ENCODE data around the gene RFX4. TPM values are rescaled to one million over a fixed set of nuclear protein-coding genes. Genes with fewer than 3 reads are reported as not detected.
A peak's percentile ranks its signal among the peaks of the same experiment; 100 is the strongest.

The RFX4 gene
- polyA plus RNA-seq, 2 of the 4 experiments (the other 2 are of a cell fraction) = not detected

DNA sequence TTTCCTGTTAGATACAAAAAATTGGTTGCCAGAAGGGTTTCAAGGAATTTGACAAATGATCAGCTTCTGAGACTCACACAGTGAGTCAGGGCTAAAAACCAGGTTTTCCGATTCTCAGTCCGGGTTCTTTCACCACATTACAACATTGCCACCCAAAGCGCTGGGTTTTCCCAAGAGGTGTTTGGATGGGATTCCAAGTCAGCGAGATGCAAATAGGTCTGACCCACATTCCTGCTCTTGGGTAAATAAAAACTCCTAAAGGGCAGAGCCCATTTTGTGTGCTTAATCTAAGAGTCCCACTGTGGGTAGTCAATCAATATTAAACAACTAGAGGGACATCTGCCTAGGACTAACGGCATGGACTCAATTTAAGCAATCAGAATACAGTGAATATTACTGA lies 186.3 kb downstream of the RFX4 start:
- CTCF ChIA-PET = interaction anchor here (0.8 to 3.0 kb wide), 2 partner anchors 11 to 26 kb away, joined by 3 to 9 read pairs; no protein-coding TSS in a partner anchor
- peak; percentile 40 to 53; a peak in 5 of 6 replicates for ATAC-seq
- FAIRE-seq = no peak

DNA sequence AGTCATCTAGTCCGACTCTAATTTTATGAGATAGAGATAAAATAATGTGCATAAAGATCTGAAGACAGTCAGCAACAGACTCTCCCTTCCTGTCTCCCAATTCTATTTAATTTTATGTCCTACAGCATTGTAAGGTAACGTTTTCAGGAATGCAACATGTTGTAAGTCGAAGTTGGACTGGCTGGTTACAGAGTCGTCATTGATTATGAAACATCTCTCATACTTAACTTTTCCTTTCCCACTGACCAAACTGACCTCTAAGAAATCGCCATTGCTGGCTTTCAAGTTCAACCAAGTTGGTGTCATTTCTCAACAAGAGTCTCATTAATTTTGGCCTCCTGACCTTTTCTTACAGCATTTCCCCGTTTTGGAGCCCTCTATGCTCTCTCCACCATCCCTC lies 186.7 kb downstream of the RFX4 start:
- CTCF ChIA-PET = interaction anchor here (0.8 kb wide), 1 partner anchor 27 kb away, joined by 3 read pairs; no protein-coding TSS in a partner anchor
- Histone ChIP-seq H3K4me2 (peak overlapping the region; percentile 68), H3K4me1 (peaks cover 56% of the 10 kb centered on the region), H3K27ac (peak overlapping the region; percentile 77 to 79), H3K4me3 (0 out of 3 replicates have a peak overlapping the region, but pooled peaks have one; percentile 7), H3K9me3 (no peaks in the 10 kb centered on the region)
- ATAC-seq (no peak), FAIRE-seq (no peak), DNase-seq (ENCODE audit: low read depth in 1 of 2, low spot score in 1 of 2) (peak in 1 of 2 experiments; percentile 52)
- TF ChIP-seq, protein P1, sequence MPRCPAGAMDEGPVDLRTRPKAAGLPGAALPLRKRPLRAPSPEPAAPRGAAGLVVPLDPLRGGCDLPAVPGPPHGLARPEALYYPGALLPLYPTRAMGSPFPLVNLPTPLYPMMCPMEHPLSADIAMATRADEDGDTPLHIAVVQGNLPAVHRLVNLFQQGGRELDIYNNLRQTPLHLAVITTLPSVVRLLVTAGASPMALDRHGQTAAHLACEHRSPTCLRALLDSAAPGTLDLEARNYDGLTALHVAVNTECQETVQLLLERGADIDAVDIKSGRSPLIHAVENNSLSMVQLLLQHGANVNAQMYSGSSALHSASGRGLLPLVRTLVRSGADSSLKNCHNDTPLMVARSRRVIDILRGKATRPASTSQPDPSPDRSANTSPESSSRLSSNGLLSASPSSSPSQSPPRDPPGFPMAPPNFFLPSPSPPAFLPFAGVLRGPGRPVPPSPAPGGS (IDR thresholded peaks at IDR 0.05) = no peak
- TF ChIP-seq FOSB (CRISPR knock-in tag; IDR thresholded peaks at IDR 0.05) (no peak), KDM1A (IDR thresholded peaks at IDR 0.05; ENCODE audit: low read depth) (no peak), MYC (IDR thresholded peaks at IDR 0.05; ENCODE audit: borderline replicate concordance, low read length) (no peak)
- WGBS (ENCODE audit: missing lambda C conversion rate) = 40% methylated on average over 6 of the region's 6 CpGs
- POLR2A ChIA-PET = no interaction called here

More for the DNA sequence above, 186.3 kb downstream of the RFX4 start:
- DNase-seq (ENCODE audit: low read depth in 1 of 2, low spot score in 1 of 2) = peak in 1 of 2 experiments; percentile 83
- Histone ChIP-seq H3K9me3 (no peaks in the 10 kb centered on the region), H3K4me2 (peak overlapping the region; percentile 68), H3K4me1 (peaks cover 56% of the 10 kb centered on the region), H3K27ac (peak overlapping the region; percentile 77 to 79), H3K4me3 (peak overlapping the region; percentile 7; the same call in 1 of the 3 replicates)
- TF ChIP-seq EP300 (IDR thresholded peaks at IDR 0.05) = peak; percentile 77 to 81; a peak in 3 of 5 replicates
- TF ChIP-seq, protein P2, sequence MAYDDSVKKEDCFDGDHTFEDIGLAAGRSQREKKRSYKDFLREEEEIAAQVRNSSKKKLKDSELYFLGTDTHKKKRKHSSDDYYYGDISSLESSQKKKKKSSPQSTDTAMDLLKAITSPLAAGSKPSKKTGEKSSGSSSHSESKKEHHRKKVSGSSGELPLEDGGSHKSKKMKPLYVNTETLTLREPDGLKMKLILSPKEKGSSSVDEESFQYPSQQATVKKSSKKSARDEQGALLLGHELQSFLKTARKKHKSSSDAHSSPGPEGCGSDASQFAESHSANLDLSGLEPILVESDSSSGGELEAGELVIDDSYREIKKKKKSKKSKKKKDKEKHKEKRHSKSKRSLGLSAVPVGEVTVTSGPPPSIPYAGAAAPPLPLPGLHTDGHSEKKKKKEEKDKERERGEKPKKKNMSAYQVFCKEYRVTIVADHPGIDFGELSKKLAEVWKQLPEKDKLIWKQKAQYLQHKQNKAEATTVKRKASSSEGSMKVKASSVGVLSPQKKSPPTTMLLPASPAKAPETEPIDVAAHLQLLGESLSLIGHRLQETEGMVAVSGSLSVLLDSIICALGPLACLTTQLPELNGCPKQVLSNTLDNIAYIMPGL (CRISPR knock-in tag; IDR thresholded peaks at IDR 0.05; ENCODE audit: borderline replicate concordance) = no peak
- TF ChIP-seq NPAS2 (CRISPR knock-in tag; IDR thresholded peaks at IDR 0.05; ENCODE audit: borderline replicate concordance) = no peak
- TF ChIP-seq CEBPB (IDR thresholded peaks at IDR 0.05) = peak; percentile 50 to 71; a peak in 3 of 4 replicates
- no peak for TF ChIP-seq POLR2AphosphoS2 (conservative IDR thresholded peaks at IDR 0.05; ENCODE audit: low read length)
- TF ChIP-seq JUN (IDR thresholded peaks at IDR 0.05) = peak in 1 of 2 experiments; percentile 60; a peak in 1 of 5 replicates
- TF ChIP-seq TP53 (CRISPR knock-in tag; IDR thresholded peaks at IDR 0.05) = no peak
- TF ChIP-seq ESRRA (IDR thresholded peaks at IDR 0.05; ENCODE audit: borderline replicate concordance, low read length) = no peak
- peak; percentile 48; the same call in 1 of the 2 replicates for TF ChIP-seq FOSL2 (IDR thresholded peaks at IDR 0.05)
- TF ChIP-seq FOSL2 (CRISPR knock-in tag; IDR thresholded peaks at IDR 0.05) = peak; percentile 27; the same call in 1 of the 2 replicates
- peak; percentile 44; the same call in 1 of the 2 replicates for TF ChIP-seq JUNB (IDR thresholded peaks at IDR 0.05)
- TF ChIP-seq GATA3 (IDR thresholded peaks at IDR 0.05; ENCODE audit: borderline replicate concordance) = peak; percentile 61; the same call in 1 of the 2 replicates
- POLR2A ChIA-PET = no interaction called here
- WGBS (ENCODE audit: missing lambda C conversion rate) = 27% methylated on average over 5 of the region's 5 CpGs

DNA sequence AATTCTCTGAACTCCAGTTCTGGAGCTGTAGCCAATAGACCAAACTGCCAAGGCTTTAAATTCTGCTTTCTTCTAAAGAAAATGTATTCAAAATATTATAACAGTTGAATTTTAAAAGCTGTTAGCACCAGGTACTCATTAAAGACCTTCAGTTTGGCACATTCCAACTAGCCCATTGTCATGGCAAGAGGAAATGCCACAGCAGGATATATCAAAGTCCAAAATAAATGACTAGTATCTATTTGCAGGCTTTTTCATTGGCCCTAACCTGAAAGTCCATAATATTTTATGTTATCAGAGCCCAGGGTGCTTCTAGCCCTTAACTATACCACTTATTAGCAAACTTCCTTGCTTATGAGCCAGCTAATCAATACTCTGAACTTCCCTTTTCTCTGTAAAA lies 188.6 kb downstream of the RFX4 start:
- POLR2A ChIA-PET = interaction anchor here (0.6 kb wide), 1 partner anchor 128 kb away, joined by 6 read pairs; no protein-coding TSS in a partner anchor
- Histone ChIP-seq H3K27ac (peak overlapping the region; percentile 41 to 60), H3K4me2 (peak overlapping the region; percentile 31; the same call in 1 of the 3 replicates), H3K4me3 (no peak overlapping the region), H3K4me1 (peaks cover 62% of the 10 kb centered on the region), H3K9me3 (no peaks in the 10 kb centered on the region)
- DNase-seq (ENCODE audit: low read depth in 1 of 2, low spot score in 1 of 2) = peak in 1 of 2 experiments; percentile 20
- ATAC-seq = no peak
- no peak for FAIRE-seq
- CTCF ChIA-PET = interaction anchor here (2.1 kb wide), 1 partner anchor 71 kb away, joined by 8 read pairs; no protein-coding TSS in a partner anchor
- TF ChIP-seq, protein P3, sequence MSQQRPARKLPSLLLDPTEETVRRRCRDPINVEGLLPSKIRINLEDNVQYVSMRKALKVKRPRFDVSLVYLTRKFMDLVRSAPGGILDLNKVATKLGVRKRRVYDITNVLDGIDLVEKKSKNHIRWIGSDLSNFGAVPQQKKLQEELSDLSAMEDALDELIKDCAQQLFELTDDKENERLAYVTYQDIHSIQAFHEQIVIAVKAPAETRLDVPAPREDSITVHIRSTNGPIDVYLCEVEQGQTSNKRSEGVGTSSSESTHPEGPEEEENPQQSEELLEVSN (IDR thresholded peaks at IDR 0.05; ENCODE audit: borderline replicate concordance, low read depth) = no peak
- no peak for TF ChIP-seq MAZ (IDR thresholded peaks at IDR 0.05; ENCODE audit: borderline replicate concordance, low read depth, low read length)
- no peak for TF ChIP-seq KDM5A (IDR thresholded peaks at IDR 0.05)
- TF ChIP-seq NFE2L2 (conservative IDR thresholded peaks at IDR 0.05; ENCODE audit: low read length) = no peak
- TF ChIP-seq NR3C1 (IDR thresholded peaks at IDR 0.05) = no peak
- no peak for TF ChIP-seq ESRRA (IDR thresholded peaks at IDR 0.05; ENCODE audit: borderline replicate concordance, low read length)
- no peak for TF ChIP-seq EHF (CRISPR knock-in tag; IDR thresholded peaks at IDR 0.05)
- no peak for TF ChIP-seq JUNB (IDR thresholded peaks at IDR 0.05)
- TF ChIP-seq POLR2AphosphoS2 (conservative IDR thresholded peaks at IDR 0.05; ENCODE audit: low read length) = no peak
- TF ChIP-seq TP53 (CRISPR knock-in tag; IDR thresholded peaks at IDR 0.05) = no peak
- TF ChIP-seq, protein P4, sequence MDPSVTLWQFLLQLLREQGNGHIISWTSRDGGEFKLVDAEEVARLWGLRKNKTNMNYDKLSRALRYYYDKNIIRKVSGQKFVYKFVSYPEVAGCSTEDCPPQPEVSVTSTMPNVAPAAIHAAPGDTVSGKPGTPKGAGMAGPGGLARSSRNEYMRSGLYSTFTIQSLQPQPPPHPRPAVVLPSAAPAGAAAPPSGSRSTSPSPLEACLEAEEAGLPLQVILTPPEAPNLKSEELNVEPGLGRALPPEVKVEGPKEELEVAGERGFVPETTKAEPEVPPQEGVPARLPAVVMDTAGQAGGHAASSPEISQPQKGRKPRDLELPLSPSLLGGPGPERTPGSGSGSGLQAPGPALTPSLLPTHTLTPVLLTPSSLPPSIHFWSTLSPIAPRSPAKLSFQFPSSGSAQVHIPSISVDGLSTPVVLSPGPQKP (IDR thresholded peaks at IDR 0.05; ENCODE audit: low read depth, low read length) = no peak
- TF ChIP-seq RCOR1 (IDR thresholded peaks at IDR 0.05; ENCODE audit: low read depth, low read length) = no peak
- TF ChIP-seq POLR2A (IDR thresholded peaks at IDR 0.05; ENCODE audit: low read length) = no peak
- TF ChIP-seq TFCP2L1 (CRISPR knock-in tag; IDR thresholded peaks at IDR 0.05) = no peak
- no peak for TF ChIP-seq RNF2 (IDR thresholded peaks at IDR 0.05; ENCODE audit: borderline replicate concordance, low read depth)
- no peak for TF ChIP-seq SREBF2 (IDR thresholded peaks at IDR 0.05)
- no peak for TF ChIP-seq CBX2 (IDR thresholded peaks at IDR 0.05; ENCODE audit: borderline replicate concordance, low read depth)
- TF ChIP-seq, protein P5, sequence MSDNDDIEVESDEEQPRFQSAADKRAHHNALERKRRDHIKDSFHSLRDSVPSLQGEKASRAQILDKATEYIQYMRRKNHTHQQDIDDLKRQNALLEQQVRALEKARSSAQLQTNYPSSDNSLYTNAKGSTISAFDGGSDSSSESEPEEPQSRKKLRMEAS (IDR thresholded peaks at IDR 0.05) = no peak

All from A549 (cell line).